WTC11 (cell line): Measurements from ENCODE around the gene TUG1. TPM values are rescaled to one million over a fixed set of nuclear protein-coding genes. Genes with fewer than 3 reads are reported as not detected.

Experiments used
- ATAC-seq: fragments of 200-7000 bp; cut with Tn5 transposase; 2 replicates; pipeline ENCODE4 v1.10.0; 2021; ENCODE audit warnings: mild to moderate bottlenecking, moderate library complexity
- CTCF ChIA-PET: fragments of 300-600 bp; sonication (Branson Sonifier 250); formaldehyde crosslinking; loops from one replicate; lab custom pipeline; 2021; ENCODE audit warnings: antibody characterized with exemption; lab: Charles Lee
- POLR2A ChIA-PET: fragments of 350-600 bp; sonication (Branson Sonifier 250); formaldehyde crosslinking; loops from one replicate; lab custom pipeline; 2021; ENCODE audit warnings: antibody characterized with exemption; lab: Charles Lee
- DNase-seq: peaks from one replicate; pipeline ENCODE4 v3.0.0; 2021; ENCODE audit warnings: low spot score
- H3K27ac Mint-ChIP-seq: 2 replicates; pipeline ENCODE4 v1.8.0; 2021; ENCODE audit warnings: mixed read lengths
- H3K27me3 Mint-ChIP-seq: 2 replicates; pipeline ENCODE4 v1.8.0; 2021; ENCODE audit warnings: low read depth, mild to moderate bottlenecking, moderate library complexity, mixed read lengths
- H3K36me3 Mint-ChIP-seq: 2 replicates; pipeline ENCODE4 v1.8.0; 2021; ENCODE audit warnings: mixed read lengths
- H3K4me1 Mint-ChIP-seq: 2 replicates; pipeline ENCODE4 v1.8.0; 2022; ENCODE audit warnings: mixed read lengths
- H3K4me3 Mint-ChIP-seq: 2 replicates; pipeline ENCODE4 v1.8.0; 2021; ENCODE audit warnings: mild to moderate bottlenecking, moderate library complexity, mixed read lengths
- H3K9me3 Mint-ChIP-seq: 2 replicates; pipeline ENCODE4 v1.8.0; 2021; ENCODE audit warnings: mixed read lengths
- FOXP1 ChIP-seq: sonication (generic); formaldehyde crosslinking; IDR thresholded peaks from 2 replicates; pipeline ENCODE4 v1.8.0; 2022; ENCODE audit warnings: missing genetic modification reagents, mild to moderate bottlenecking, moderate library complexity, borderline replicate concordance
- GABPB1 ChIP-seq: sonication (generic); formaldehyde crosslinking; IDR thresholded peaks from 2 replicates; pipeline ENCODE4 v1.8.1; 2023; ENCODE audit warnings: mild to moderate bottlenecking, missing genetic modification reagents
- IRF2 ChIP-seq: sonication (generic); formaldehyde crosslinking; IDR thresholded peaks from 2 replicates; pipeline ENCODE4 v1.8.0; 2022; ENCODE audit warnings: low read depth, missing genetic modification reagents, borderline replicate concordance
- NFE2L1 ChIP-seq: sonication (generic); formaldehyde crosslinking; IDR thresholded peaks from 2 replicates; pipeline ENCODE4 v1.8.1; 2023; ENCODE audit warnings: missing genetic modification reagents
- SMAD3 ChIP-seq: sonication (generic); formaldehyde crosslinking; IDR thresholded peaks from 2 replicates; pipeline ENCODE4 v1.8.0; 2022; ENCODE audit warnings: missing genetic modification reagents, mild to moderate bottlenecking, borderline replicate concordance
- ZNF232 ChIP-seq: sonication (generic); formaldehyde crosslinking; IDR thresholded peaks from 2 replicates; pipeline ENCODE4 v1.8.0; 2022; ENCODE audit warnings: mild to moderate bottlenecking, missing genetic modification reagents
- ZNF396 ChIP-seq: fragments of 250-450 bp; sonication (Bioruptor Pico); IDR thresholded peaks from 2 replicates; pipeline ENCODE4 v1.8.0; 2021; ENCODE audit warnings: mild to moderate bottlenecking, moderate library complexity, borderline replicate concordance
- ZNF671 ChIP-seq: fragments of 250-450 bp; sonication (Bioruptor Pico); IDR thresholded peaks from 2 replicates; pipeline ENCODE4 v1.8.0; 2021; ENCODE audit warnings: mild to moderate bottlenecking
- total RNA-seq: library from RNA; stranded (reverse); gene quantifications from 3 replicates; pipeline ENCODE4 v1.2.3, GENCODE V29; 2021
- TF ChIP-seq, protein P1 (sequence below): sonication (generic); formaldehyde crosslinking; IDR thresholded peaks from 2 replicates; pipeline ENCODE4 v1.8.1; 2023; ENCODE audit warnings: mild to moderate bottlenecking, missing genetic modification reagents, borderline replicate concordance
- TF ChIP-seq, protein P2 (sequence below): fragments of 250-450 bp; sonication (Bioruptor Pico); IDR thresholded peaks from 2 replicates; pipeline ENCODE4 v2.1.2; 2022; ENCODE audit warnings: mild to moderate bottlenecking, moderate library complexity
- TF ChIP-seq, protein P3 (sequence below): fragments of 250-450 bp; sonication (Bioruptor Pico); IDR thresholded peaks from 2 replicates; pipeline ENCODE4 v1.9.0; 2021; ENCODE audit warnings: moderate library complexity, mild to moderate bottlenecking, inconsistent platforms, borderline replicate concordance
- TF ChIP-seq, protein P4 (sequence below): fragments of 250-450 bp; sonication (Bioruptor Pico); IDR thresholded peaks from 2 replicates; pipeline ENCODE4 v1.9.0; 2021; ENCODE audit warnings: mild to moderate bottlenecking, borderline replicate concordance
- TF ChIP-seq, protein P5 (sequence below): sonication (generic); formaldehyde crosslinking; conservative IDR thresholded peaks from 2 replicates; pipeline ENCODE4 v1.8.1; 2022; ENCODE audit warnings: mild to moderate bottlenecking, missing genetic modification reagents
- TF ChIP-seq, protein P6 (sequence below): sonication (generic); formaldehyde crosslinking; IDR thresholded peaks from 2 replicates; pipeline ENCODE4 v1.8.1; 2022; ENCODE audit warnings: mild to moderate bottlenecking, missing genetic modification reagents, moderate library complexity, borderline replicate concordance
- TF ChIP-seq, protein P7 (sequence below): sonication (generic); formaldehyde crosslinking; IDR thresholded peaks from 2 replicates; pipeline ENCODE4 v1.8.1; 2023; ENCODE audit warnings: mild to moderate bottlenecking, missing genetic modification reagents

The TUG1 gene
- total RNA-seq, 1 experiment from 2014 or later: 105 TPM

DNA sequence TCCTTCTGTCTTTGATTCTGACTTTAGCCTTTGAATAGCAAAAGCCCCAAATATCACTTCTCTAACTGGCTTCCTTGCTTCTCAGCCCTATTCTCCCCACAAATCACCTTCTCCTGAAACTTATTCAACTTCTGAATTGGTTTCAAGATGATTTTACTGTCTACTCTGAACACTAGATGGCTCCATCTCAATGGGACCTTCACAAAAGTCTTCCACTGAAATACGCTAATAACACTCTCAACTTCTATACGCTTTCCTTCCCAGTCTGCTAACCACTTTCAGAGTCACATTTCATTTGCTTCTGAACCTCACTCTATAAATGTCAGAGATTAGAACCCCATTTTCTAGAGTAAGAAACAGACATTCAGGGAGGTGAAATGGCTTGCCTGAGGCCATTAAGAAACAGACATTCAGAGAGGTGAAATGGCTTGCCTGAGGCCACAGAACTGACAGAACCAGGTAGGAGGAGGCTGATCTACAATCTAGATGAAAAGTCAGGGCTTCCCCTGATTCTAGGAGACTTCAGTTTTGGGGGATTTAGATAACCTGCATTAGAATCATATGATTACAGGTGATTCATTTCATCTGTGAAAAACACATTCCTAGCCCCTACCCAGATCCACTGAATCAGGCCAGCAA is 21.1 kb upstream of the TUG1 start (continued):
- TF ChIP-seq, protein P1, sequence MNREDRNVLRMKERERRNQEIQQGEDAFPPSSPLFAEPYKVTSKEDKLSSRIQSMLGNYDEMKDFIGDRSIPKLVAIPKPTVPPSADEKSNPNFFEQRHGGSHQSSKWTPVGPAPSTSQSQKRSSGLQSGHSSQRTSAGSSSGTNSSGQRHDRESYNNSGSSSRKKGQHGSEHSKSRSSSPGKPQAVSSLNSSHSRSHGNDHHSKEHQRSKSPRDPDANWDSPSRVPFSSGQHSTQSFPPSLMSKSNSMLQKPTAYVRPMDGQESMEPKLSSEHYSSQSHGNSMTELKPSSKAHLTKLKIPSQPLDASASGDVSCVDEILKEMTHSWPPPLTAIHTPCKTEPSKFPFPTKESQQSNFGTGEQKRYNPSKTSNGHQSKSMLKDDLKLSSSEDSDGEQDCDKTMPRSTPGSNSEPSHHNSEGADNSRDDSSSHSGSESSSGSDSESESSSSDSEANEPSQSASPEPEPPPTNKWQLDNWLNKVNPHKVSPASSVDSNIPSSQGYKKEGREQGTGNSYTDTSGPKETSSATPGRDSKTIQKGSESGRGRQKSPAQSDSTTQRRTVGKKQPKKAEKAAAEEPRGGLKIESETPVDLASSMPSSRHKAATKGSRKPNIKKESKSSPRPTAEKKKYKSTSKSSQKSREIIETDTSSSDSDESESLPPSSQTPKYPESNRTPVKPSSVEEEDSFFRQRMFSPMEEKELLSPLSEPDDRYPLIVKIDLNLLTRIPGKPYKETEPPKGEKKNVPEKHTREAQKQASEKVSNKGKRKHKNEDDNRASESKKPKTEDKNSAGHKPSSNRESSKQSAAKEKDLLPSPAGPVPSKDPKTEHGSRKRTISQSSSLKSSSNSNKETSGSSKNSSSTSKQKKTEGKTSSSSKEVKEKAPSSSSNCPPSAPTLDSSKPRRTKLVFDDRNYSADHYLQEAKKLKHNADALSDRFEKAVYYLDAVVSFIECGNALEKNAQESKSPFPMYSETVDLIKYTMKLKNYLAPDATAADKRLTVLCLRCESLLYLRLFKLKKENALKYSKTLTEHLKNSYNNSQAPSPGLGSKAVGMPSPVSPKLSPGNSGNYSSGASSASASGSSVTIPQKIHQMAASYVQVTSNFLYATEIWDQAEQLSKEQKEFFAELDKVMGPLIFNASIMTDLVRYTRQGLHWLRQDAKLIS (CRISPR knock-in tag): no peak
- TF ChIP-seq, protein P2, sequence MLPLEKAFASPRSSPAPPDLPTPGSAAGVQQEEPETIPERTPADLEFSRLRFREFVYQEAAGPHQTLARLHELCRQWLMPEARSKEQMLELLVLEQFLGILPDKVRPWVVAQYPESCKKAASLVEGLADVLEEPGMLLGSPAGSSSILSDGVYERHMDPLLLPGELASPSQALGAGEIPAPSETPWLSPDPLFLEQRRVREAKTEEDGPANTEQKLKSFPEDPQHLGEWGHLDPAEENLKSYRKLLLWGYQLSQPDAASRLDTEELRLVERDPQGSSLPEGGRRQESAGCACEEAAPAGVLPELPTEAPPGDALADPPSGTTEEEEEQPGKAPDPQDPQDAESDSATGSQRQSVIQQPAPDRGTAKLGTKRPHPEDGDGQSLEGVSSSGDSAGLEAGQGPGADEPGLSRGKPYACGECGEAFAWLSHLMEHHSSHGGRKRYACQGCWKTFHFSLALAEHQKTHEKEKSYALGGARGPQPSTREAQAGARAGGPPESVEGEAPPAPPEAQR (CRISPR knock-in tag): no peak
- TF ChIP-seq, protein P3, sequence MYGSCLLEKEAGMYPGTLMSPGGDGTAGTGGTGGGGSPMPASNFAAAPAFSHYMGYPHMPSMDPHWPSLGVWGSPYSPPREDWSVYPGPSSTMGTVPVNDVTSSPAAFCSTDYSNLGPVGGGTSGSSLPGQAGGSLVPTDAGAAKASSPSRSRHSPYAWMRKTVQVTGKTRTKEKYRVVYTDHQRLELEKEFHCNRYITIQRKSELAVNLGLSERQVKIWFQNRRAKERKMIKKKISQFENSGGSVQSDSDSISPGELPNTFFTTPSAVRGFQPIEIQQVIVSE (CRISPR knock-in tag): no peak

DNA sequence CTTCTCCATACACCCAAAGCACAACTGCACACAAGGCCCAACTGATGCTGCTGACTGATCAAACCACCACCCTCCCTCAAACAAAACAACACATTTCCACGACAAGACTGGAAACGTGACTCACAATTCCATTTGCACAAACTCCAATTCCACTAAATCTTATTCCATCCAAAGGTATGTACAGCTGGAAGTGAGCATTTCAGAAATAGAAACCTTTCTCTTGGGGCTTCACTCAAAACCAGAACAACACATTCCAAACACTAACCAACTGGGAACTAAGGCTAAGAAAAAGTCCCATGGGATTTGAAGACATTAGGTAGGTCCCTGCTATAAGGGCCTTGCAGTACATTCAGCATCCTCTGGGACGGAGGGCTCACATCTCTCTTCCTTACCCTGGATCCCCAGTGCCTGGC is 20.1 kb upstream of the TUG1 start:
- POLR2A ChIA-PET: no interaction called here
- no peak overlapping the region for H3K27ac Mint-ChIP-seq

More for the DNA sequence above, 20.1 kb upstream of the TUG1 start:
- CTCF ChIA-PET: interaction anchor here (1.0 kb wide), 1 partner anchor 136 kb away, joined by 3 read pairs; no protein-coding TSS in a partner anchor
- Mint-ChIP-seq H3K27me3 (no peaks in the 10 kb centered on the region), H3K4me1 (no peaks in the 10 kb centered on the region), H3K4me3 (no peak overlapping the region), H3K9me3 (no peaks in the 10 kb centered on the region), H3K36me3 (peaks cover 71% of the 10 kb centered on the region)
- no peak for TF ChIP-seq ZNF671
- no peak for TF ChIP-seq GABPB1 (CRISPR knock-in tag)
- no peak for TF ChIP-seq ZNF396 (CRISPR knock-in tag)
- TF ChIP-seq, protein P2 (CRISPR knock-in tag): no peak
- TF ChIP-seq, protein P4, sequence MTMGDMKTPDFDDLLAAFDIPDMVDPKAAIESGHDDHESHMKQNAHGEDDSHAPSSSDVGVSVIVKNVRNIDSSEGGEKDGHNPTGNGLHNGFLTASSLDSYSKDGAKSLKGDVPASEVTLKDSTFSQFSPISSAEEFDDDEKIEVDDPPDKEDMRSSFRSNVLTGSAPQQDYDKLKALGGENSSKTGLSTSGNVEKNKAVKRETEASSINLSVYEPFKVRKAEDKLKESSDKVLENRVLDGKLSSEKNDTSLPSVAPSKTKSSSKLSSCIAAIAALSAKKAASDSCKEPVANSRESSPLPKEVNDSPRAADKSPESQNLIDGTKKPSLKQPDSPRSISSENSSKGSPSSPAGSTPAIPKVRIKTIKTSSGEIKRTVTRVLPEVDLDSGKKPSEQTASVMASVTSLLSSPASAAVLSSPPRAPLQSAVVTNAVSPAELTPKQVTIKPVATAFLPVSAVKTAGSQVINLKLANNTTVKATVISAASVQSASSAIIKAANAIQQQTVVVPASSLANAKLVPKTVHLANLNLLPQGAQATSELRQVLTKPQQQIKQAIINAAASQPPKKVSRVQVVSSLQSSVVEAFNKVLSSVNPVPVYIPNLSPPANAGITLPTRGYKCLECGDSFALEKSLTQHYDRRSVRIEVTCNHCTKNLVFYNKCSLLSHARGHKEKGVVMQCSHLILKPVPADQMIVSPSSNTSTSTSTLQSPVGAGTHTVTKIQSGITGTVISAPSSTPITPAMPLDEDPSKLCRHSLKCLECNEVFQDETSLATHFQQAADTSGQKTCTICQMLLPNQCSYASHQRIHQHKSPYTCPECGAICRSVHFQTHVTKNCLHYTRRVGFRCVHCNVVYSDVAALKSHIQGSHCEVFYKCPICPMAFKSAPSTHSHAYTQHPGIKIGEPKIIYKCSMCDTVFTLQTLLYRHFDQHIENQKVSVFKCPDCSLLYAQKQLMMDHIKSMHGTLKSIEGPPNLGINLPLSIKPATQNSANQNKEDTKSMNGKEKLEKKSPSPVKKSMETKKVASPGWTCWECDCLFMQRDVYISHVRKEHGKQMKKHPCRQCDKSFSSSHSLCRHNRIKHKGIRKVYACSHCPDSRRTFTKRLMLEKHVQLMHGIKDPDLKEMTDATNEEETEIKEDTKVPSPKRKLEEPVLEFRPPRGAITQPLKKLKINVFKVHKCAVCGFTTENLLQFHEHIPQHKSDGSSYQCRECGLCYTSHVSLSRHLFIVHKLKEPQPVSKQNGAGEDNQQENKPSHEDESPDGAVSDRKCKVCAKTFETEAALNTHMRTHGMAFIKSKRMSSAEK (CRISPR knock-in tag): no peak
- TF ChIP-seq NFE2L1: no peak
- TF ChIP-seq SMAD3 (CRISPR knock-in tag): no peak
- TF ChIP-seq, protein P5, sequence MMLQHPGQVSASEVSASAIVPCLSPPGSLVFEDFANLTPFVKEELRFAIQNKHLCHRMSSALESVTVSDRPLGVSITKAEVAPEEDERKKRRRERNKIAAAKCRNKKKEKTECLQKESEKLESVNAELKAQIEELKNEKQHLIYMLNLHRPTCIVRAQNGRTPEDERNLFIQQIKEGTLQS (CRISPR knock-in tag): no peak
- TF ChIP-seq IRF2 (CRISPR knock-in tag): no peak
- TF ChIP-seq, protein P6, sequence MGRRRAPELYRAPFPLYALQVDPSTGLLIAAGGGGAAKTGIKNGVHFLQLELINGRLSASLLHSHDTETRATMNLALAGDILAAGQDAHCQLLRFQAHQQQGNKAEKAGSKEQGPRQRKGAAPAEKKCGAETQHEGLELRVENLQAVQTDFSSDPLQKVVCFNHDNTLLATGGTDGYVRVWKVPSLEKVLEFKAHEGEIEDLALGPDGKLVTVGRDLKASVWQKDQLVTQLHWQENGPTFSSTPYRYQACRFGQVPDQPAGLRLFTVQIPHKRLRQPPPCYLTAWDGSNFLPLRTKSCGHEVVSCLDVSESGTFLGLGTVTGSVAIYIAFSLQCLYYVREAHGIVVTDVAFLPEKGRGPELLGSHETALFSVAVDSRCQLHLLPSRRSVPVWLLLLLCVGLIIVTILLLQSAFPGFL: no peak
- TF ChIP-seq, protein P7, sequence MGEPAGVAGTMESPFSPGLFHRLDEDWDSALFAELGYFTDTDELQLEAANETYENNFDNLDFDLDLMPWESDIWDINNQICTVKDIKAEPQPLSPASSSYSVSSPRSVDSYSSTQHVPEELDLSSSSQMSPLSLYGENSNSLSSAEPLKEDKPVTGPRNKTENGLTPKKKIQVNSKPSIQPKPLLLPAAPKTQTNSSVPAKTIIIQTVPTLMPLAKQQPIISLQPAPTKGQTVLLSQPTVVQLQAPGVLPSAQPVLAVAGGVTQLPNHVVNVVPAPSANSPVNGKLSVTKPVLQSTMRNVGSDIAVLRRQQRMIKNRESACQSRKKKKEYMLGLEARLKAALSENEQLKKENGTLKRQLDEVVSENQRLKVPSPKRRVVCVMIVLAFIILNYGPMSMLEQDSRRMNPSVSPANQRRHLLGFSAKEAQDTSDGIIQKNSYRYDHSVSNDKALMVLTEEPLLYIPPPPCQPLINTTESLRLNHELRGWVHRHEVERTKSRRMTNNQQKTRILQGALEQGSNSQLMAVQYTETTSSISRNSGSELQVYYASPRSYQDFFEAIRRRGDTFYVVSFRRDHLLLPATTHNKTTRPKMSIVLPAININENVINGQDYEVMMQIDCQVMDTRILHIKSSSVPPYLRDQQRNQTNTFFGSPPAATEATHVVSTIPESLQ: no peak
- TF ChIP-seq ZNF232 (CRISPR knock-in tag): no peak
- no peak for TF ChIP-seq FOXP1 (CRISPR knock-in tag)
- ATAC-seq: no peak
- no peak for DNase-seq
